Right forelimb (tissue), 1 donor: ENCODE results near the gene FAIM2.

Experiments used
- DNase-seq: peaks from one replicate; pipeline ENCODE4 v3.0.0-alpha.2; 2018

The FAIM2 gene

GRCh38 chr12:49917166-49917787 is 13.6 kb upstream of the FAIM2 start:
- no peak for DNase-seq

GRCh38 chr12:49916129-49916919 is 12.6 kb upstream of the FAIM2 start:
- no peak for DNase-seq

DNA sequence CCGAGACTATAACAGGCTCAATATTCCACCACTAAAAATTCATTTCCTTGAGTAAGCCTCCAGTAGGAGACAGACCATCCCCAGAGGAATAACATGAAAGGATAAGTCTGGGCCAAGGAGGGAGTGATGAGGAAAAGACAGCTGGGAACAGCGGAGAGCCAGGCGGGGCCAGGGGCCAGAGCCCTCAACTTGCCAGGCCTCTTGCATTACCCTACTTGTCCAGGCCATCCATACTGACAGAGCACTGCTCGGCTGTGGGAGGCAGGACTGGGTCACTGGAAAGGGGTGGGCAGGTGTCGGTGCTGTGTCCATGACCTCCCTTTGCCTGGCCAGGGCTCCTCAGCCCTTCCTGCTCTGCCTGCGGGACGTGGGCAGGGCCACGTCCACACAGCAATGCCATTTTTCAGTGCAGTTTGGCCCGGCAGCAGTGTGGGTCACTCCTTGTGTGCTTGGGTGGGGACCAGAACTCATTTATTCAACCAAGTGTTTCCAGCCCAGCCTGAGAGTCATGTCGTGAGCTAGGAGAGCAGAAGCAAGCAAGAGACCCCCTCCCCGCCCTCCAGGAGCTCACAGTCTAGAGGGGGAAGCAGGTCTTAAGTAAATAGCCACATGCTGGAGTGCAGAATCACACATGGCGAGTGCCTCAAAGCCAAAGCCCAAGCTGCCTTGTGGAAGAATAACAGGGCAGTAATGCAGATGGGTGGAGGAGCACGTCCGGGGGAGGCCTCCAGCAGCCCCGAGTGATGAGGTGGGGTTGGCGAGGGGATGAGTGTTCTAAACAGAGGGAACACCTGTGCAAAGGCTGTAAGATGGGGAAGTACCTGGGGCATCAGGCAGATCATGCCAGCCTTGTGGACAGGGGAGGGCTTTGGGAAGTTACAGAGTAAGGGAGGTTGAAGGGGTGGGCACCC is 8.9 kb upstream of the FAIM2 start:
- no peak for DNase-seq

- DNase-seq, result no peak
Observed at GRCh38 chr12:49911213-49911605, 7.5 kb upstream of the FAIM2 start.

DNA sequence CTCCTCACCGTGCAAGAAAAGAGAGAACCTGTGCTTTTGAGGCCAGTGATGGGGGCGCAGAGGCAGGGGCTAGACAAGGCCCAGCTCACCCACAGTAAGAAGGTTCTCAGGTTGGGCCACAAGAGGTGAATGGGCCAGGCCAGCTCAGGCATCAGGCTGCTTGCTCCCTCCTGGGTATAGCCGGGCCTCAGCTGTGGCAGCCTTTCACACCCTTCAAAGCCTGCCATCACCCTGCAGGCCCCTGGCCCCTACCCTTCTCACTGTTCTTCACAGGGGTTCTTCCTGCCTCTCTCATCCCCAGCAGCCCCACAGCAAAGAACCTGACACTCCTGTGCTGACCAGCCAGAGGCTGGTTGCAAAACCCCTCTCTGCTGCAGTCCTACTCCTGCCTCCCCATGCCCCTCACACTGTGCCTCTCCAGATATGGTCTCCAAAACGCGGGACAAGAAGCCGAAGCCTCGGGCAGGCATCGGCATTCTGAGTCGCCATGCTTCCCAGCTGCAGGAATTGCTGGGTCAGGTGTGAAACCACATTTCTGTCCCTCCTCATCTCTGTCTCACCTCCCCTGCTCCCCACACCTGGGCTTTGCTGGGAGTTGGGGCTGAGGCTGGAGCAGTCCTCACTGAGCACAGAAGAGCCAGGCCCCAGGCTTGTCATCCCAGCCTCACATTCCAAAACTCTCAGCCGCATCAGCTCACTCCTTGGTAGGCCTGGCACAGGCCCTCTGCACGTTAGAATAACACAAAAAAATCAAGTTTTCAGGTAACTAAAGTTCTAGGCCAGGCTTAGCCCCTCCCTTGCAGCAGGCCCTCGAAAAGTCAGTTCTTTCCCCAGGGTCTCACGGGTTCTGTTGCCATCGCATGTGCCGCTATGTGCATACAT is 6.9 kb upstream of the FAIM2 start:
- DNase-seq, result no peak

DNA sequence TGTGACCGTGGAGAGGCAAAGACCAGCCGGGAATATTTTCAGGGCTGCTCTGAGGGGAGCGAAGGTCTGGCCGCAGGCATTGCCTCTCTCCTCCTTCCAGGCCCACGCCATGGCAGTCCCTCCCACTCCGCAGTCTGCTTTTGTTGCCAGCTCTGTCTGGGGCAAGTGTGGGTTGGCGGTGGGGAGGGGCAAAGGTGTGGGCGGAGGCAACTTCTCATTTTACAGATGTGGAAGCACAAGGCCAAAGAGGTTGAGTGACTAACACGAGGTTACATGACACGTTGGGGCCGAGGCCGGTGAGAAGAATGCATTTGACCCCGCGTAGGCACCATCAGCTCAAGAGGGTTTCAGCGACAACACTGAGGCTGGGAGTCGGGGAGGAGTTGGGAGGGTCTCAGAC is 6.1 kb upstream of the FAIM2 start:
- DNase-seq, result no peak

- no peak for DNase-seq
Observed at GRCh38 chr12:49909356-49909755, 5.7 kb upstream of the FAIM2 start.

- no peak for DNase-seq
Observed at GRCh38 chr12:49907352-49907751, 3.7 kb upstream of the FAIM2 start.

GRCh38 chr12:49905718-49906314 is 2.1 kb upstream of the FAIM2 start:
- no peak for DNase-seq

DNA sequence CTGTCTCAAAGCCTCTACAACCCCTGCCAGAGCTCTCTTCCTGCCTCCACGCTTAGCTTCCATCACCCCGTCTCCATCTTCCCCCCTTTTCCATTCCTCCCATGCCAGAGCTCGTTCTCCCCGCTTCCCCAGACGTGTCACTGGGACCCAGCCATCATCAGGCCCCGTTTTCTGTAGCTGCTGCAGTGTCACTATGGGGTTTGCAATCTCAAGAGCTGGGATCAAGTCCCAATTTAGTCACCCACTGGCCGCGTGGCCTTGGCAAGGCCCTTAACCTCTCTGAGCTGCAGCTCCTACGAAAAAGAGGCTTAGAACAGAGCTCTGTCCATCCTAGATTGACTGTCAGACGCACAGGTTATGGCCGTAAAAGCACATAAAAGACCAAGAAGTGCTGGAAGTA is 901 bp upstream of the FAIM2 start:
- DNase-seq, result no peak

DNA sequence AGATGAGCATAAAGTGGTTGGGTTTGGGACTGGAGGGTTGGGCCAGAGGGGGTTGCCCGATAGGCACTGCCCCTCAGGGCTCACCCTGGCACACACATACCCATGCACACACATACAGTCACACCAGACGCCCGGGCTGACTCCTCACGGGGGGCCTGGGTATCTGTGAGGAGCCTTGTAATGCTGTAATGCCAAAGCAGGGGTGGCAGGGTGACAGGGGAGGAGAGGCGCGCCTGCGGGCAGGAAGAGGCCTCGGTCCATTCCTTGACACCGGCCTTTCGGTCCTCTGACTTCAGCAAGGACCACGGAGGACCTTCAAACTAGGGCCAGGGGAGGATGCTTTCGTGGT is 375 bp downstream of the FAIM2 start:
- DNase-seq, result no peak

GRCh38 chr12:49902399-49903350 is 1.0 kb downstream of the FAIM2 start:
- no peak for DNase-seq

GRCh38 chr12:49901986-49902385 is 1.7 kb downstream of the FAIM2 start:
- DNase-seq, result no peak

GRCh38 chr12:49901026-49901425 is 2.7 kb downstream of the FAIM2 start:
- no peak for DNase-seq

GRCh38 chr12:49900371-49900770 is 3.3 kb downstream of the FAIM2 start:
- no peak for DNase-seq

DNA sequence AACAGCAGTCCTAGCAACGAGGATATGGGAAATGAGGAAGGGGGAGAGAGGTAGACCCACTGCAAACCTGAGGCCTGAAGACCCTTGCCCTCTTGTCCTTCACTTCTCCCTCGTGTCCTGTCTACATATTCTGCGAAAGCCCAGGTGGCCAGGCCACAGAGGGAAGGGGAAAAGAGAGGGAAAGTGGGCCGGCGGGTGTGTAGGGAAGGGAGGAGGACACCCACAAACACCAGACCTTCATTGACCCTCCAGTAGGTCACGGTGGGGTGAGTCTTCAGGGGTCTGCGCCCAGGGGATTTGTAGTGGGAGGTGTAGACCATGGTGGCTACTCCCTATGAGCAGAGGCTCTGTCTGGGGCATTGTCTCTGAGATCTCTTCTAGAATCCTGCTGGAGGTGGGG is 3.8 kb downstream of the FAIM2 start:
- no peak for DNase-seq

DNA sequence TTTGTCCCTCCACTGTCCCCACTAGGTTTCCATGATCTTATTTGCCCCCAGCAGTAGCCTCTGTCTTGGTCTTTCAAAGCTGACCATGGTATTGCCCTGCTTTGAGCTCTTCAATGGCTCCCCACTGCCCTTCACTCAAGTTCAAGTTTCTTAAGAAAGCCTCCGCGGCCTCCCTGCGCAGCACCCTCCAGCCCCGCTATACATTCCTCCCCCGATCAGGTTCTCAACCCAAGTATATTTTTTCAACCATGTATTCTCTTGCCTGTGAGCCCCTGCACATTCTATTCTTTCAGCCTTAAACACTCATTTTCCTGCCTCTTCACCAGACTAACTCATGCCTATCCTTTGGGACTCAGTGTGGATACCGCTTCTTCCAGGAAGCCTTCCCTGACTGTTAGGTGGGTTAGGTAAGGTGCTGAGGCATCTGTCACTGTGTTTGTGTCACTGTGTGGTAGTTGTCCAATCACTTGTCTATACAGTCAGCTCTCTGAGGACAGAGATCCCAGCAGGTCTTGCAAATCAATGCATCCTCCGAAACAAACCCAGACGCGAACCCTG is 4.3 kb downstream of the FAIM2 start:
- DNase-seq, result no peak

DNA sequence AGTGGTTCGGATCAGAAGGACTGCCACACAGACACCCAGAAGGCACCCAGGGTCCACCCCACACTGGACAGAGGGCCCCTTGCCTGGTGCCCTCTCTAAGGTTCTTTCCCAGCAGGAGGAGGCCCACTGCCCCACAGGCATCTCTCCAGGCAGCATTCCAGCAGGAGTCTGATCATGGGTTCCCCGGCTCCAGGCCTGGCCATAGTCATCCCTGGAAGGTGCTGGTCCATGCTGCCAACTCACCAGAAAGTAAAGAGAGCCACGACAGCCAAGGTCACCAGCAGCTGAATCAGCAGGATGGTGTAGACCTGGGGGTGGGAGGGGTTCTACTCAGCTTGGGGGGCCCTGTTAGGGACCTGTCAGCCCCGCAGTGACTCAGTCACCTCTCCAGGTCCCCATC is 6.4 kb downstream of the FAIM2 start:
- no peak for DNase-seq

DNA sequence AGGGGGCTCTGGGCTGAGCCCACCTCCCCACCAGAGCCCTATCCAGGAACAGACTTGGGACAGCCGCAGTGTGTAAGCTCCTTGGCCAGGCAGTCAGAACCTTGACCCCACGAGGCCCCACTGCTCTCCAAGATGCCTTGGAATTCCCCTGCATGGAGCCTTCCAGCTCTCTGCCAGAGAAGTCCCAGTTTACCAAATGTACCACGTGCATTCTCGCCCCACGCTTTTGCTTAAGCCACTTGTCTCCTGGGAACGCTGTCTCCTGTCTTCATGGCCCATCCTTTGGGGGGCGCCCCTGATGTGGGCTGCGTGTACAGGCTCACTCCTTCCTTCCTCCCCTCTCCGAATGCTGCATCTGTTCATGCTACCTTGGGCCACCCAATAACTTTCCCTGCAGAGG is 7.9 kb downstream of the FAIM2 start:
- DNase-seq, result no peak

DNA sequence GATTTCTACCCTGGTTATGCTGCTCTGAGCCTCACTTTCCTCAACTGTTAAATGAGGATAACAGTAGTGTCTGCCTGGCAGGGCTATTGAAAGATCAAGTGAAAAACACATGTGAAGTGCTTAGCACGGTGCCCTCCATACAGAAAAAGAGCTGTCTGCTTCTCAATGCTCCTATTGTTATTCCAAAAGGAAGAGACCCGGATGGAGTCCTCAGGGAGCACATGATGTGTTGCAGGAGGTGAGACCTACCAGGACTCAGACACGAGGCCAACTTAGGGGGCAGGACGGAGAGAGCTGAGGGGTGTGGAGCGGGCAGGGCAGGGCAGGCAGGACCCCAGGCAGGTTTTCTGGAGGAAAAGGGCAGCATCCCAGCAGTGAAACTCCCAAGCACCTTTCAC is 8.9 kb downstream of the FAIM2 start:
- DNase-seq, result no peak
